ENCODE results near the gene SURF4.

The SURF4 gene

GRCh38 chr9:133386338-133386737 lies 10.5 kb upstream of the SURF4 start:
- Histone ChIP-seq H3K36me3 (ENCODE audit: control insufficient read depth in 1 of 2, insufficient read depth in 2 of 2, low read length in 2 of 2) (no peaks in the 10 kb centered on the region), H4K12ac (ENCODE audit: low read depth, low read length) (no peak overlapping the region), H3K4me1 (ENCODE audit: control insufficient read depth in 1 of 2, insufficient read depth in 2 of 2, low read length in 2 of 2) (peaks cover 0 to 3% of the 10 kb centered on the region in 2 experiments), H3K14ac (ENCODE audit: low read length) (no peak overlapping the region), H3K18ac (ENCODE audit: low read length) (no peak overlapping the region), H4K91ac (ENCODE audit: low read depth, low read length) (no peak overlapping the region), H3K4me2 (ENCODE audit: low read length) (no peak overlapping the region), H3K4ac (ENCODE audit: low read depth, low read length) (no peak overlapping the region), H3K4me3 (ENCODE audit: low read depth, low read length) (no peak overlapping the region), H3K79me2 (ENCODE audit: control insufficient read depth, insufficient read depth, low read length, poor library complexity) (no peaks in the 10 kb centered on the region), H3K27ac (ENCODE audit: low read depth, low read length) (no peak overlapping the region), H4K8ac (ENCODE audit: low read depth, low read length) (no peak overlapping the region), H2AK5ac (ENCODE audit: low read length) (no peak overlapping the region), H3K9ac (ENCODE audit: low read length) (no peak overlapping the region), H2BK120ac (ENCODE audit: insufficient read depth, low read length, poor library complexity) (no peak overlapping the region), H2AFZ (ENCODE audit: insufficient read depth, low read length, poor library complexity) (no peak overlapping the region), H3K23ac (ENCODE audit: low read length) (no peak overlapping the region), H2BK5ac (ENCODE audit: low read depth, low read length, poor library complexity) (no peak overlapping the region), H2BK12ac (ENCODE audit: low read length) (no peak overlapping the region), H3K79me1 (ENCODE audit: low read length) (no peaks in the 10 kb centered on the region), H3K27me3 (ENCODE audit: insufficient read depth, low read length) (no peaks in the 10 kb centered on the region), H3K9me3 (ENCODE audit: insufficient read depth, low read depth, low read length) (peaks cover 15% of the 10 kb centered on the region)
- WGBS (ENCODE audit: extremely low coverage, insufficient coverage, insufficient read length), result no CpG with 5 or more reads among the region's 13 CpGs
- DNase-seq, result no peak

- Histone ChIP-seq H3K9ac (ENCODE audit: low read length) (no peak overlapping the region), H3K79me2 (ENCODE audit: control insufficient read depth, insufficient read depth, low read length, poor library complexity) (no peaks in the 10 kb centered on the region), H2BK12ac (ENCODE audit: low read length) (no peak overlapping the region), H3K14ac (ENCODE audit: low read length) (no peak overlapping the region), H3K4ac (ENCODE audit: low read depth, low read length) (no peak overlapping the region), H3K4me3 (ENCODE audit: low read depth, low read length) (no peak overlapping the region), H3K18ac (ENCODE audit: low read length) (no peak overlapping the region), H3K36me3 (ENCODE audit: control insufficient read depth in 1 of 2, insufficient read depth in 2 of 2, low read length in 2 of 2) (no peaks in the 10 kb centered on the region), H3K23ac (ENCODE audit: low read length) (no peak overlapping the region), H3K4me2 (ENCODE audit: low read length) (no peak overlapping the region), H3K9me3 (ENCODE audit: insufficient read depth, low read depth, low read length) (peaks cover 15% of the 10 kb centered on the region), H4K91ac (ENCODE audit: low read depth, low read length) (no peak overlapping the region), H4K8ac (ENCODE audit: low read depth, low read length) (no peak overlapping the region), H3K79me1 (ENCODE audit: low read length) (no peaks in the 10 kb centered on the region), H3K4me1 (ENCODE audit: control insufficient read depth in 1 of 2, insufficient read depth in 2 of 2, low read length in 2 of 2) (peaks cover 0 to 3% of the 10 kb centered on the region in 2 experiments), H2BK5ac (ENCODE audit: low read depth, low read length, poor library complexity) (no peak overlapping the region), H2AFZ (ENCODE audit: insufficient read depth, low read length, poor library complexity) (no peak overlapping the region), H4K12ac (ENCODE audit: low read depth, low read length) (no peak overlapping the region), H3K27ac (ENCODE audit: low read depth, low read length) (no peak overlapping the region), H2AK5ac (ENCODE audit: low read length) (no peak overlapping the region), H2BK120ac (ENCODE audit: insufficient read depth, low read length, poor library complexity) (no peak overlapping the region), H3K27me3 (ENCODE audit: insufficient read depth, low read length) (no peaks in the 10 kb centered on the region)
- no peak for DNase-seq
- no CpG with 5 or more reads among the region's 14 CpGs for WGBS (ENCODE audit: extremely low coverage, insufficient coverage, insufficient read length)
Observed at GRCh38 chr9:133385452-133385851, 9.6 kb upstream of the SURF4 start.

- Histone ChIP-seq H2BK5ac (ENCODE audit: low read depth, low read length, poor library complexity) (no peak overlapping the region), H3K79me2 (ENCODE audit: control insufficient read depth, insufficient read depth, low read length, poor library complexity) (no peaks in the 10 kb centered on the region), H2BK120ac (ENCODE audit: insufficient read depth, low read length, poor library complexity) (no peak overlapping the region), H3K23ac (ENCODE audit: low read length) (no peak overlapping the region), H3K4ac (ENCODE audit: low read depth, low read length) (no peak overlapping the region), H3K9ac (ENCODE audit: low read length) (no peak overlapping the region), H2BK12ac (ENCODE audit: low read length) (no peak overlapping the region), H3K36me3 (ENCODE audit: control insufficient read depth in 1 of 2, insufficient read depth in 2 of 2, low read length in 2 of 2) (no peaks in the 10 kb centered on the region), H2AFZ (ENCODE audit: insufficient read depth, low read length, poor library complexity) (no peak overlapping the region), H3K14ac (ENCODE audit: low read length) (no peak overlapping the region), H3K27ac (ENCODE audit: low read depth, low read length) (no peak overlapping the region), H3K79me1 (ENCODE audit: low read length) (no peaks in the 10 kb centered on the region), H3K4me3 (ENCODE audit: low read depth, low read length) (no peak overlapping the region), H3K4me2 (ENCODE audit: low read length) (no peak overlapping the region), H3K9me3 (ENCODE audit: insufficient read depth, low read depth, low read length) (peaks cover 15% of the 10 kb centered on the region), H2AK5ac (ENCODE audit: low read length) (no peak overlapping the region), H4K8ac (ENCODE audit: low read depth, low read length) (no peak overlapping the region), H4K12ac (ENCODE audit: low read depth, low read length) (no peak overlapping the region), H3K18ac (ENCODE audit: low read length) (no peak overlapping the region), H3K4me1 (ENCODE audit: control insufficient read depth in 1 of 2, insufficient read depth in 2 of 2, low read length in 2 of 2) (peaks cover 0 to 3% of the 10 kb centered on the region in 2 experiments), H3K27me3 (ENCODE audit: insufficient read depth, low read length) (no peaks in the 10 kb centered on the region), H4K91ac (ENCODE audit: low read depth, low read length) (no peak overlapping the region)
- whole genome bisulfite sequencing (ENCODE audit: extremely low coverage, insufficient coverage, insufficient read length), result no CpG with 5 or more reads among the region's 17 CpGs
- no peak for DNase-seq
Observed at GRCh38 chr9:133384736-133385321, 9.0 kb upstream of the SURF4 start.

GRCh38 chr9:133383438-133383837 lies 7.6 kb upstream of the SURF4 start:
- Histone ChIP-seq H3K79me2 (ENCODE audit: control insufficient read depth, insufficient read depth, low read length, poor library complexity) (no peaks in the 10 kb centered on the region), H3K14ac (ENCODE audit: low read length) (no peak overlapping the region), H3K4ac (ENCODE audit: low read depth, low read length) (no peak overlapping the region), H2BK12ac (ENCODE audit: low read length) (no peak overlapping the region), H3K27ac (ENCODE audit: low read depth, low read length) (no peak overlapping the region), H3K79me1 (ENCODE audit: low read length) (no peaks in the 10 kb centered on the region), H3K4me3 (ENCODE audit: low read depth, low read length) (no peak overlapping the region), H3K36me3 (ENCODE audit: control insufficient read depth in 1 of 2, insufficient read depth in 2 of 2, low read length in 2 of 2) (no peaks in the 10 kb centered on the region), H4K91ac (ENCODE audit: low read depth, low read length) (no peak overlapping the region), H3K27me3 (ENCODE audit: insufficient read depth, low read length) (no peaks in the 10 kb centered on the region), H3K9ac (ENCODE audit: low read length) (no peak overlapping the region), H2AK5ac (ENCODE audit: low read length) (no peak overlapping the region), H3K9me3 (ENCODE audit: insufficient read depth, low read depth, low read length) (peaks cover 11% of the 10 kb centered on the region), H3K18ac (ENCODE audit: low read length) (no peak overlapping the region), H3K4me2 (ENCODE audit: low read length) (no peak overlapping the region), H3K4me1 (ENCODE audit: control insufficient read depth in 1 of 2, insufficient read depth in 2 of 2, low read length in 2 of 2) (peaks cover 0 to 3% of the 10 kb centered on the region in 2 experiments), H3K23ac (ENCODE audit: low read length) (no peak overlapping the region), H2AFZ (ENCODE audit: insufficient read depth, low read length, poor library complexity) (no peak overlapping the region), H4K8ac (ENCODE audit: low read depth, low read length) (no peak overlapping the region), H2BK120ac (ENCODE audit: insufficient read depth, low read length, poor library complexity) (no peak overlapping the region), H2BK5ac (ENCODE audit: low read depth, low read length, poor library complexity) (no peak overlapping the region), H4K12ac (ENCODE audit: low read depth, low read length) (no peak overlapping the region)
- no peak for DNase-seq
- no CpG with 5 or more reads among the region's 3 CpGs for WGBS (ENCODE audit: extremely low coverage, insufficient coverage, insufficient read length)

All from trophoblast cell (in vitro differentiated cells and primary cell).